ENCODE data around the gene ZNF579. TPM values are rescaled to one million over a fixed set of nuclear protein-coding genes. Genes with fewer than 3 reads are reported as not detected.

ZNF579 gene
- total and polyA plus RNA-seq, 2 of the 13 experiments (the other 11 are each of a cell fraction or from before 2014, with no cell fraction given), result 2.1 to 2.9 TPM

DNA sequence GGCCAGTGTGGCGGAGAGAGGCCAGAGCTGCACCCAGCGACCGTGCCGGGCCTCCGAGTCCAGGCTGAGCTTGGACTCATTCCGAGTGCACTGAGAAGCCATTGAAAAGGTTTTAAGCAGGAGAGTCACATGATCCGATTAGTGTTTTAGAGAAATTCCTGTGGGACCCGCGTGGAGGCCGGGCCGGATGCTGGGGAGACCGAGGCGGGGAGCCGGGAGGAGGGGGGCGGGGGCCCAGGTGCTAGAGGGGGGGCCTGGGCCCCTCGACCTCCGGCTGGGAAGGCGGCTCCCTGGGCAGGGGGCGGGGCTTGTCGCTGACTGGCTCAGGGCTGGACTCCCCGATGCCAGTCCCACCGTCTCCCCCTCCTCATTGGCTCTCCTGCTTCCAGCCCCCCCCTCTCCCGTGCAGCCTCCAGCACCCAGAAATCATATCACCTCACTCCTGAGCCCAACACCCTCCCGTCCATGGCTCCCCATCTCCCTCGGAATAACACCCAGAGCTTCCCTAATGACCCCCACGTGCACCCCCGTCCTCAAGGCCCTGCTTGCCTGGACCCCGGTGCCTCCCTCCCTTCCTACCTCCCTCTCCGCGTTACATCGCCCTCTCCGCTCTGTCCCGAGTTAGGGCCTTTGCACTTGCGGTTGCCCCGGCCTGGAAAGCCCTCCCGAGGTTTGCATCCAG is 5.2 kb upstream of the ZNF579 start (continued):
- TF ChIP-seq, protein P1, sequence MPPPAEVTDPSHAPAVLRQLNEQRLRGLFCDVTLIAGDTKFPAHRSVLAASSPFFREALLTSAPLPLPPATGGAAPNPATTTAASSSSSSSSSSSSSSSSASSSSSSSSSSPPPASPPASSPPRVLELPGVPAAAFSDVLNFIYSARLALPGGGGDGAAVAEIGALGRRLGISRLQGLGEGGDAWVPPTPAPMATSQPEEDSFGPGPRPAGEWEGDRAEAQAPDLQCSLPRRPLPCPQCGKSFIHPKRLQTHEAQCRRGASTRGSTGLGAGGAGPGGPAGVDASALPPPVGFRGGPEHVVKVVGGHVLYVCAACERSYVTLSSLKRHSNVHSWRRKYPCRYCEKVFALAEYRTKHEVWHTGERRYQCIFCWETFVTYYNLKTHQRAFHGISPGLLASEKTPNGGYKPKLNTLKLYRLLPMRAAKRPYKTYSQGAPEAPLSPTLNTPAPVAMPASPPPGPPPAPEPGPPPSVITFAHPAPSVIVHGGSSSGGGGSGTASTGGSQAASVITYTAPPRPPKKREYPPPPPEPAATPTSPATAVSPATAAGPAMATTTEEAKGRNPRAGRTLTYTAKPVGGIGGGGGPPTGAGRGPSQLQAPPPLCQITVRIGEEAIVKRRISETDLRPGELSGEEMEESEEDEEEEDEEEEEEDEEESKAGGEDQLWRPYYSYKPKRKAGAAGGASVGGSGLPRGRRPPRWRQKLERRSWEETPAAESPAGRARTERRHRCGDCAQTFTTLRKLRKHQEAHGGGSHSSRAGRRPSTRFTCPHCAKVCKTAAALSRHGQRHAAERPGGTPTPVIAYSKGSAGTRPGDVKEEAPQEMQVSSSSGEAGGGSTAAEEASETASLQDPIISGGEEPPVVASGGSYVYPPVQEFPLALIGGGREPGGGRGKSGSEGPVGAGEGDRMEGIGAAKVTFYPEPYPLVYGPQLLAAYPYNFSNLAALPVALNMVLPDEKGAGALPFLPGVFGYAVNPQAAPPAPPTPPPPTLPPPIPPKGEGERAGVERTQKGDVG (CRISPR knock-in tag; IDR thresholded peaks at IDR 0.05; ENCODE audit: borderline replicate concordance), result no peak
- no peak for TF ChIP-seq ZNF567 (CRISPR knock-in tag; IDR thresholded peaks at IDR 0.05; ENCODE audit: borderline replicate concordance)
- TF ChIP-seq RAD21 (CRISPR knock-in tag; IDR thresholded peaks at IDR 0.05), result no peak
- TF ChIP-seq, protein P2, sequence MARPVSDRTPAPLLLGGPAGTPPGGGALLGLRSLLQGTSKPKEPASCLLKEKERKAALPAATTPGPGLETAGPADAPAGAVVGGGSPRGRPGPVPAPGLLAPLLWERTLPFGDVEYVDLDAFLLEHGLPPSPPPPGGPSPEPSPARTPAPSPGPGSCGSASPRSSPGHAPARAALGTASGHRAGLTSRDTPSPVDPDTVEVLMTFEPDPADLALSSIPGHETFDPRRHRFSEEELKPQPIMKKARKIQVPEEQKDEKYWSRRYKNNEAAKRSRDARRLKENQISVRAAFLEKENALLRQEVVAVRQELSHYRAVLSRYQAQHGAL (CRISPR knock-in tag; IDR thresholded peaks at IDR 0.05; ENCODE audit: not compliant biosample characterization), result no peak
- no peak for TF ChIP-seq THYN1 (CRISPR knock-in tag; IDR thresholded peaks at IDR 0.05; ENCODE audit: borderline replicate concordance, low read depth)
- peak; percentile 92 for TF ChIP-seq GABPB1 (CRISPR knock-in tag; IDR thresholded peaks at IDR 0.05)
- TF ChIP-seq SMYD3 (CRISPR knock-in tag; IDR thresholded peaks at IDR 0.05), result no peak
- no peak for TF ChIP-seq KMT2B (CRISPR knock-in tag; IDR thresholded peaks at IDR 0.05)
- TF ChIP-seq, protein P3, sequence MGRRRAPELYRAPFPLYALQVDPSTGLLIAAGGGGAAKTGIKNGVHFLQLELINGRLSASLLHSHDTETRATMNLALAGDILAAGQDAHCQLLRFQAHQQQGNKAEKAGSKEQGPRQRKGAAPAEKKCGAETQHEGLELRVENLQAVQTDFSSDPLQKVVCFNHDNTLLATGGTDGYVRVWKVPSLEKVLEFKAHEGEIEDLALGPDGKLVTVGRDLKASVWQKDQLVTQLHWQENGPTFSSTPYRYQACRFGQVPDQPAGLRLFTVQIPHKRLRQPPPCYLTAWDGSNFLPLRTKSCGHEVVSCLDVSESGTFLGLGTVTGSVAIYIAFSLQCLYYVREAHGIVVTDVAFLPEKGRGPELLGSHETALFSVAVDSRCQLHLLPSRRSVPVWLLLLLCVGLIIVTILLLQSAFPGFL (CRISPR knock-in tag; IDR thresholded peaks at IDR 0.05), result no peak
- no peak for TF ChIP-seq FIP1L1 (IDR thresholded peaks at IDR 0.05; ENCODE audit: borderline replicate concordance, insufficient read depth, low read depth, low read length)
- TF ChIP-seq, protein P4, sequence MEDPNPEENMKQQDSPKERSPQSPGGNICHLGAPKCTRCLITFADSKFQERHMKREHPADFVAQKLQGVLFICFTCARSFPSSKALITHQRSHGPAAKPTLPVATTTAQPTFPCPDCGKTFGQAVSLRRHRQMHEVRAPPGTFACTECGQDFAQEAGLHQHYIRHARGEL (CRISPR knock-in tag; IDR thresholded peaks at IDR 0.05), result no peak
- no peak for TF ChIP-seq ZNF570 (CRISPR knock-in tag; IDR thresholded peaks at IDR 0.05; ENCODE audit: borderline replicate concordance)
- TF ChIP-seq XBP1 (CRISPR knock-in tag; IDR thresholded peaks at IDR 0.05), result no peak
- no peak for TF ChIP-seq ZNF121 (CRISPR knock-in tag; IDR thresholded peaks at IDR 0.05)
- TF ChIP-seq NFYB (CRISPR knock-in tag; IDR thresholded peaks at IDR 0.05), result peak; percentile 80
- TF ChIP-seq, protein P5, sequence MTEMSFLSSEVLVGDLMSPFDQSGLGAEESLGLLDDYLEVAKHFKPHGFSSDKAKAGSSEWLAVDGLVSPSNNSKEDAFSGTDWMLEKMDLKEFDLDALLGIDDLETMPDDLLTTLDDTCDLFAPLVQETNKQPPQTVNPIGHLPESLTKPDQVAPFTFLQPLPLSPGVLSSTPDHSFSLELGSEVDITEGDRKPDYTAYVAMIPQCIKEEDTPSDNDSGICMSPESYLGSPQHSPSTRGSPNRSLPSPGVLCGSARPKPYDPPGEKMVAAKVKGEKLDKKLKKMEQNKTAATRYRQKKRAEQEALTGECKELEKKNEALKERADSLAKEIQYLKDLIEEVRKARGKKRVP (CRISPR knock-in tag; IDR thresholded peaks at IDR 0.05), result no peak
- TF ChIP-seq EEA1 (CRISPR knock-in tag; IDR thresholded peaks at IDR 0.05; ENCODE audit: borderline replicate concordance), result no peak
- no peak for TF ChIP-seq ZNF615 (CRISPR knock-in tag; IDR thresholded peaks at IDR 0.05; ENCODE audit: borderline replicate concordance)
- TF ChIP-seq TBL1XR1 (IDR thresholded peaks at IDR 0.05; ENCODE audit: borderline replicate concordance, low read length, partially characterized antibody), result no peak
- TF ChIP-seq, protein P6, sequence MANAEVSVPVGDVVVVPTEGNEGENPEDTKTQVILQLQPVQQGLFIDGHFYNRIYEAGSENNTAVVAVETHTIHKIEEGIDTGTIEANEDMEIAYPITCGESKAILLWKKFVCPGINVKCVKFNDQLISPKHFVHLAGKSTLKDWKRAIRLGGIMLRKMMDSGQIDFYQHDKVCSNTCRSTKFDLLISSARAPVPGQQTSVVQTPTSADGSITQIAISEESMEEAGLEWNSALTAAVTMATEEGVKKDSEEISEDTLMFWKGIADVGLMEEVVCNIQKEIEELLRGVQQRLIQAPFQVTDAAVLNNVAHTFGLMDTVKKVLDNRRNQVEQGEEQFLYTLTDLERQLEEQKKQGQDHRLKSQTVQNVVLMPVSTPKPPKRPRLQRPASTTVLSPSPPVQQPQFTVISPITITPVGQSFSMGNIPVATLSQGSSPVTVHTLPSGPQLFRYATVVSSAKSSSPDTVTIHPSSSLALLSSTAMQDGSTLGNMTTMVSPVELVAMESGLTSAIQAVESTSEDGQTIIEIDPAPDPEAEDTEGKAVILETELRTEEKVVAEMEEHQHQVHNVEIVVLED (CRISPR knock-in tag; IDR thresholded peaks at IDR 0.05; ENCODE audit: borderline replicate concordance), result no peak
- TF ChIP-seq ZFP1 (CRISPR knock-in tag; IDR thresholded peaks at IDR 0.05), result no peak
- no peak for TF ChIP-seq MTF1 (CRISPR knock-in tag; IDR thresholded peaks at IDR 0.05)
